NCI-H1694 treated with DMSO at 0.1 percent for 48 hours (cell line): ENCODE measurements around the gene MYBL2.

Experiments used
- DNase-seq: peaks from one replicate; lab custom pipeline; 2025; lab: John Stamatoyannopoulos, UW

Gene MYBL2

GRCh38 chr20:43723186-43723585 is 56.3 kb downstream of the MYBL2 start:
- no peak for DNase-seq

- no peak for DNase-seq
Observed at GRCh38 chr20:43723735-43724134, 56.8 kb downstream of the MYBL2 start.

- DNase-seq, result no peak
Observed at GRCh38 chr20:43724383-43724782, 57.5 kb downstream of the MYBL2 start.

GRCh38 chr20:43725666-43726065 is 58.8 kb downstream of the MYBL2 start:
- DNase-seq, result no peak

GRCh38 chr20:43726333-43726732 is 59.4 kb downstream of the MYBL2 start:
- no peak for DNase-seq

- DNase-seq, result no peak
Observed at GRCh38 chr20:43726811-43727338, 60.0 kb downstream of the MYBL2 start, which contains the start of gene GTSF1L. GTSF1L (minus strand) TSS chr20:43727002; CDS start chr20:43726694, 308 bp downstream.

- DNase-seq, result no peak
Observed at GRCh38 chr20:43727980-43728590, 61.2 kb downstream of the MYBL2 start.

- DNase-seq, result no peak
Observed at GRCh38 chr20:43728686-43729255, 61.9 kb downstream of the MYBL2 start.

- DNase-seq, result no peak
Observed at GRCh38 chr20:43731469-43731868, 64.6 kb downstream of the MYBL2 start.

- no peak for DNase-seq
Observed at GRCh38 chr20:43731927-43732326, 65.0 kb downstream of the MYBL2 start.

GRCh38 chr20:43736588-43737158 is 69.8 kb downstream of the MYBL2 start:
- no peak for DNase-seq

GRCh38 chr20:43737925-43738324 is 71.0 kb downstream of the MYBL2 start:
- DNase-seq, result no peak

GRCh38 chr20:43739148-43739749 is 72.3 kb downstream of the MYBL2 start:
- no peak for DNase-seq

- DNase-seq, result no peak
Observed at GRCh38 chr20:43740642-43741041, 73.7 kb downstream of the MYBL2 start.

- no peak for DNase-seq
Observed at GRCh38 chr20:43744151-43744611, 77.3 kb downstream of the MYBL2 start.

- no peak for DNase-seq
Observed at GRCh38 chr20:43744966-43745730, 78.2 kb downstream of the MYBL2 start.

- DNase-seq, result no peak
Observed at GRCh38 chr20:43746344-43747137, 79.6 kb downstream of the MYBL2 start.

- DNase-seq, result no peak
Observed at GRCh38 chr20:43748274-43748673, 81.4 kb downstream of the MYBL2 start.

GRCh38 chr20:43749734-43750294 is 82.9 kb downstream of the MYBL2 start:
- DNase-seq, result no peak

GRCh38 chr20:43750774-43751166 is 83.9 kb downstream of the MYBL2 start:
- DNase-seq, result no peak
